MM.1S (cell line): ENCODE data around the gene EXOSC6.
"Not testable (repeated sequence)": the region's sequence is repeated elsewhere in the genome, so short reads cannot be mapped to it uniquely, and the experiment has no call there.

Source experiments
- DNase-seq: peaks from one replicate; pipeline ENCODE4 v3.0.0-alpha.2; 2015
- H2AFZ ChIP-seq: fragments of 300-600 bp; sonication (generic); 2 replicates; pipeline ENCODE4 v1.6.0; 2016; ENCODE audit warnings: antibody characterized with exemption, low read length
- H3F3A ChIP-seq: fragments of 300-600 bp; sonication (generic); 2 replicates; pipeline ENCODE4 v1.6.1; 2016; ENCODE audit warnings: mild to moderate bottlenecking, antibody characterized with exemption, low read length, moderate library complexity, mixed read lengths; ENCODE audit not compliant: insufficient read depth
- H3K27ac ChIP-seq: fragments of 300-600 bp; sonication (generic); 2 replicates; pipeline ENCODE4 v1.5.1; 2016; ENCODE audit warnings: mild to moderate bottlenecking, low read length
- H3K27me3 ChIP-seq: fragments of 300-600 bp; sonication (generic); replicated peaks from 2 replicates; pipeline ENCODE4 v1.6.0; 2016; ENCODE audit warnings: low read length; ENCODE audit not compliant: insufficient read depth
- H3K36me3 ChIP-seq: fragments of 300-600 bp; sonication (generic); replicated peaks from 2 replicates; pipeline ENCODE4 v1.6.1; 2016; ENCODE audit warnings: mild to moderate bottlenecking, low read length, mixed read lengths; ENCODE audit not compliant: insufficient read depth
- H3K4me1 ChIP-seq: fragments of 300-600 bp; sonication (generic); 2 replicates; pipeline ENCODE4 v1.6.1; 2016; ENCODE audit warnings: low read length, mixed read lengths
- H3K4me2 ChIP-seq: fragments of 300-600 bp; sonication (generic); 2 replicates; pipeline ENCODE4 v1.6.0; 2016; ENCODE audit warnings: low read depth, low read length
- H3K4me3 ChIP-seq: fragments of 300-600 bp; sonication (generic); 2 replicates; pipeline ENCODE4 v1.5.1; 2016; ENCODE audit warnings: low read length, mixed read lengths
- H3K79me2 ChIP-seq: fragments of 300-600 bp; sonication (generic); 2 replicates; pipeline ENCODE4 v1.6.1; 2016; ENCODE audit warnings: mixed run types, low read length, mixed read lengths
- H3K9ac ChIP-seq: fragments of 300-600 bp; sonication (generic); 2 replicates; pipeline ENCODE4 v1.6.1; 2016; ENCODE audit warnings: low read length, mixed read lengths
- H3K9me2 ChIP-seq: fragments of 300-600 bp; sonication (generic); replicated peaks from 2 replicates; pipeline ENCODE4 v1.6.1; 2016; ENCODE audit warnings: mild to moderate bottlenecking, low read length, mixed read lengths; ENCODE audit not compliant: insufficient read depth
- H3K9me3 ChIP-seq: fragments of 300-600 bp; sonication (generic); replicated peaks from 2 replicates; pipeline ENCODE4 v1.6.1; 2016; ENCODE audit warnings: mild to moderate bottlenecking, low read length, mixed read lengths; ENCODE audit not compliant: insufficient read depth
- H4K20me1 ChIP-seq: fragments of 300-600 bp; sonication (generic); 2 replicates; pipeline ENCODE4 v1.6.1; 2016; ENCODE audit warnings: mild to moderate bottlenecking, low read length, moderate library complexity, mixed read lengths; ENCODE audit not compliant: insufficient read depth

Gene EXOSC6

DNA sequence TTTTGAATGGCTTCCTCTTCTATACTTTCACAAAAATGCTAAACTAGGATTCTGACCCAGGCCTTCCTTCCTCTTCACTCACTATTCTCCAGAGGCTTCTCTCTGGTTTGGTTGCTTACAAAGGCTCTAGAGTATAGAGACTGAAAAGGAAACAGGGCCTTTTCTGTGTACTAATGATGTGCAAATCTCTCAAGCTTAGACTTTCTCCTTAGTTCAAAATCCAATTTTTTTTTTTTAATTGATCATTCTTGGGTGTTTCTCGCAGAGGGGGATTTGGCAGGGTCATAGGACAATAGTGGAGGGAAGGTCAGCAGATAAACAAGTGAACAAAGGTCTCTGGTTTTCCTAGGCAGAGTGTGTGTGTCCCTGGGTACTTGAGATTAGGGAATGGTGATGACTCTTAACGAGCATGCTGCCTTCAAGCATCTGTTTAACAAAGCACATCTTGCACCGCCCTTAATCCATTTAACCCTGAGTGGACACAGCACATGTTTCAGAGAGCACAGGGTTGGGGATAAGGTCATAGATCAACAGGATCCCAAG, 27.7 kb downstream of the EXOSC6 start:
- not testable (repeated sequence) for H3K27ac ChIP-seq, H3K4me2 ChIP-seq, H3K9ac ChIP-seq

DNA sequence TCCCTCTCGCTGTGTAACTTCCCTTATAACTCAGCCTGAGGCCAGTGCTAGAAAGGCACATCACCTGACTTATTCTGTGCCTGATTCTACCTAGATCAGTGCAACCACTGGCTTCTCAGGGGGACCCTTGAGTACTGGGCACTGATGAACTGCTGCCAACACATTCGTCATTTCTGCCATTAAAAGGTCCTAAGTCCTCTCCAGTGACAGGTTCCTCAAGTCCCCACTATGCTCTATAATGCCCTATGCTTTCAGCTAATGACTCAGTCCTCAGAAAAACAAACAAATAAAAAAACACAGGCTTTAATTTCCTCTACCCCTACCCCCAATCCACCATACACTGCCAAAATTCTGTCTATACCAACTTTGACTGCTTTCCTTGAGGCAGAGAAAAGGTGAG, 28.5 kb downstream of the EXOSC6 start:
- not testable (repeated sequence) for H3K9me2 ChIP-seq, H4K20me1 ChIP-seq, H3K27ac ChIP-seq, H2AFZ ChIP-seq, H3K9me3 ChIP-seq, H3K9ac ChIP-seq, DNase-seq, H3K27me3 ChIP-seq, H3K36me3 ChIP-seq, H3K4me1 ChIP-seq, H3K79me2 ChIP-seq, H3K4me2 ChIP-seq, H3K4me3 ChIP-seq, H3F3A ChIP-seq

More for the DNA sequence above, 27.7 kb downstream of the EXOSC6 start:
- not testable (repeated sequence) for H3K36me3 ChIP-seq, DNase-seq, H2AFZ ChIP-seq, H3K79me2 ChIP-seq, H3F3A ChIP-seq, H3K4me3 ChIP-seq, H3K9me3 ChIP-seq, H3K27me3 ChIP-seq, H4K20me1 ChIP-seq, H3K9me2 ChIP-seq, H3K4me1 ChIP-seq

DNA sequence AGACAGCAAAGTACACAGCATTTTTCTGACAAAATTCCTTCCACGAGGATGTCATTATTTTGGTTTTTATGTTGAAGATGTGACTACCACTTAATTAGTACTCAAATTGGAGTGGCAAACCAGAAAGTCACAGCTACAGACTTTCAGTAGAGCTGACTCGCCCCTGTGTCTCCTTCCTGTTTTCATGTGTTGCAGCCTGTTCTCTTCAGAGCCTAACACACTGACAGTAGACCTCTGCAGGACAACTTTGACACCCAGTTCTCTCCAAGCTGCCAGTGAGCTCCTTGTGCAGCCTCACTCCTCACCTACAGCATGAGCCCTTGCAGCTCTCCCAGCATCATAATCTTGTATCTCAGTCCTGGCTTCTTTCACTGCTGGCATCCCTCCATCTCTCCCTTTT, 29.2 kb downstream of the EXOSC6 start:
- H3K4me2 ChIP-seq, H4K20me1 ChIP-seq, H3K27ac ChIP-seq, H2AFZ ChIP-seq, H3K9me3 ChIP-seq, H3K9ac ChIP-seq, DNase-seq, H3K79me2 ChIP-seq, H3F3A ChIP-seq, H3K27me3 ChIP-seq, H3K4me3 ChIP-seq, H3K4me1 ChIP-seq, H3K9me2 ChIP-seq, H3K36me3 ChIP-seq: not testable (repeated sequence)

DNA sequence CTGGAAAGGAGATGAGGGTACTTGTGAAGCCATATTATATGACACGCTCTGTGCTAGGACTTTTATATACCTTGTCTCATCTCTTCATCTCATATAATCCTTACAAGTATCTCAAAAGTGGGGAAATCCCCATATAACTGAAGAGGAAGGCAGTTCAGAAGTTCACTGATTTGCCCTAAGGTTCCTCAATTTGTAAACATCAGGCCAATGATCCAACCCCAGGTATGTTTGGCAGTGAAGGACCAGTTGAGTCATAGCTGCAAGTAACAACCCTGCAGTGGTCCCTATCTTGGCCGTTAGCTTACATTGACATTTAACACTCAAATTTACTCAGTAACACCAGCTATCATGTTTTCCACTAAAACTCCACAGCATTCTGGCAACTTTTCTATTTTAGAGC, 33.2 kb downstream of the EXOSC6 start:
- H3K9ac ChIP-seq, H3F3A ChIP-seq, H3K4me3 ChIP-seq, H3K27ac ChIP-seq, H3K9me3 ChIP-seq, H3K4me1 ChIP-seq, H3K27me3 ChIP-seq, H4K20me1 ChIP-seq, H3K4me2 ChIP-seq, H2AFZ ChIP-seq, DNase-seq, H3K9me2 ChIP-seq, H3K36me3 ChIP-seq, H3K79me2 ChIP-seq: not testable (repeated sequence)

DNA sequence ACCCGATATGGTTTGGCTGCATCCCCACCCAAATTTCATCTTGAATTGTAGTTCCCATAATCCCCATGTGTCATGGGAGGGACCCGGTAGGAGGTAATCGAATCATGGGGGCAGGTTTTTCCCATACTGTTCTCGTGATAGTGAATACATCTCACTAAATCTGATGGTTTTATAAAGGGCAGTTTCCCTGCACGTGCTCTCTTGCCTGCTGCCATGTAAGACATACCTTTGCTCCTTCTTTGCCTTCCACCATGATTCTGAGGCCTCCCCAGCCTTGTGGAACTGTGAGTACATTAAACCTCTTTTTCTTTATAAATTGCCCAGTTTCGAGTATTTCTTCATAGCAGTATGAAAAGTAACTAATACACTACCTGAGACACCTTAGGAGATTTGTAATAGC, 45.4 kb downstream of the EXOSC6 start:
- H3K27me3 ChIP-seq, H3K9ac ChIP-seq, H3K4me3 ChIP-seq, H3K4me2 ChIP-seq, H3K27ac ChIP-seq, H3K4me1 ChIP-seq, H2AFZ ChIP-seq, H3K9me3 ChIP-seq, H3K36me3 ChIP-seq, DNase-seq, H3F3A ChIP-seq, H3K9me2 ChIP-seq, H4K20me1 ChIP-seq, H3K79me2 ChIP-seq: not testable (repeated sequence)

DNA sequence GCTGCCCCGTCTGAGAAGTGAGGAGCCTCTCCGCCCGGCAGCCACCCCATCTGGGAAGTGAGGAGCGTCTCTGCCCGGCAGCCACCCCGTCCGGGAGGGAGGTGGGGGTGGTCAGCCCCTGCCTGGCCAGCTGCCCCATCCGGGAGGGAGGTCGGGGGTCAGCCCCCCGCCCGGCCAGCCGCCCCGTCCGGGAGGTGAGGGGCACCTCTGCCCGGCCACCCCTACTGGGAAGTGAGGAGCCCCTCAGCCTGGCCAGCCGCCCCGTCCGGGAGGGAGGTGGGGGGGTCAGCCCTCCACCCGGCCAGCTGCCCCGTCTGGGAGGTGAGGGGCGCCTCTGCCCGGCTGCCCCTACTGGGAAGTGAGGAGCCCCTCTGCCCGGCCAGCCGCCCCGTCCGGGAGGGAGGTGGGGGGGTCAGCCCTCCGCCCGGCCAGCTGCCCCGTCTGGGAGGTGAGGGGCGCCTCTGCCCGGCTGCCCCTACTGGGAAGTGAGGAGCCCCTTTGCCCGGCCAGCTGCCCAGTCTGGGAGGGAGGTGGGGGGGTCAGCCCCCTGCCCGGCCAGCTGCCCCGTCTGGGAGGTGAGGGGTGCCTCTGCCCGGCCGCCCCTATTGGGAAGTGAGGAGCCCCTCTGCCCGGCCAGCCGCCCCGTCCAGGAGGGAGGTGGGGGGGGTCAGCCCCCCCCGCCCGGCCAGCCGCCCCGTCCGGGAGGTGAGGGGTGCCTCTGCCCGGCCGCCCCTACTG, 46.9 kb downstream of the EXOSC6 start:
- not testable (repeated sequence) for H3K79me2 ChIP-seq, H3K9me2 ChIP-seq, H3K9ac ChIP-seq, H3K9me3 ChIP-seq, H3K27me3 ChIP-seq, H3K36me3 ChIP-seq, H3K4me1 ChIP-seq, H3K4me2 ChIP-seq, H2AFZ ChIP-seq, H3K4me3 ChIP-seq, H4K20me1 ChIP-seq, H3F3A ChIP-seq, H3K27ac ChIP-seq, DNase-seq

DNA sequence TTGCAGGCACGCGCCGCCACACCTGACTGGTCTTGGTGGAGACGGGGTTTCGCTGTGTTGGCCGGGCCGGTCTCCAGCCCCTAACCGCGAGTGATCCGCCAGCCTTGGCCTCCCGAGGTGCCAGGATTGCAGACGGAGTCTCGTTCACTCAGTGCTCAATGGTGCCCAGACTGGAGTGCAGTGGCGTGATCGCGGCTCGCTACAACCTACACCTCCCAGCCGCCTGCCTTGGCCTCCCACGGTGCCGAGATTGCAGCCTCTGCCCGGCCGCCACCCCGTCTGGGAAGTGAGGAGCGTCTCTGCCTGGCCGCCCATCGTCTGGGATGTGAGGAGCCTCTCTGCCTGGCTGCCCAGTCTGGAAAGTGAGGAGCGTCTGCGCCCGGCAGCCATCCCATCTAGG, 47.7 kb downstream of the EXOSC6 start:
- not testable (repeated sequence) for H4K20me1 ChIP-seq

DNA sequence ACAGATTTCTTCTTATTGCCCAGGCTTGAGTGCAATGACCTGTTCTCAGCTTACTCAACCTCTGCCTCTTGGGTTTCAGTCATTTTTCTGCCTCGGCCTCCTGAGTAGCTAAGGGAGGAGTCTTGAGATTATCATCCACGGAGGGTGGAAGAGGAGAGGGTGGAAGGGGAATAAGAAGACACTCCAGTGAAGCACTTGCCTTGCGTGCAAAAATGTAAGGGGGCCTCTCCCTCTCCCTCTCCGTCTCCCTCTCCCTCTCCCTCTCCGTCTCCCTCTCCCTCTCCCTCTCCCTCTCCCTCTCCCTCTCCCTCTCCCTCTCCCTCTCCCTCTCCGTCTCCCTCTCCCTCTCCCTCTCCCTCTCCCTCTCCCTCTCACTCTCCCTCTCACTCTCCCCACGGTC, 48.2 kb downstream of the EXOSC6 start:
- not testable (repeated sequence) for DNase-seq, H3K36me3 ChIP-seq, H3F3A ChIP-seq, H3K4me3 ChIP-seq, H3K27ac ChIP-seq, H3K4me2 ChIP-seq, H3K9ac ChIP-seq, H2AFZ ChIP-seq, H3K9me2 ChIP-seq, H3K4me1 ChIP-seq, H4K20me1 ChIP-seq, H3K79me2 ChIP-seq, H3K27me3 ChIP-seq, H3K9me3 ChIP-seq

More for the DNA sequence above, 47.7 kb downstream of the EXOSC6 start:
- not testable (repeated sequence) for H3K9ac ChIP-seq, H3K27ac ChIP-seq, H3K36me3 ChIP-seq, H3K79me2 ChIP-seq, H3F3A ChIP-seq, H3K9me3 ChIP-seq, H2AFZ ChIP-seq, H3K27me3 ChIP-seq, H3K4me3 ChIP-seq, H3K9me2 ChIP-seq, H3K4me1 ChIP-seq, H3K4me2 ChIP-seq, DNase-seq
